Measurements from ENCODE around the gene ANKS3.

DNA sequence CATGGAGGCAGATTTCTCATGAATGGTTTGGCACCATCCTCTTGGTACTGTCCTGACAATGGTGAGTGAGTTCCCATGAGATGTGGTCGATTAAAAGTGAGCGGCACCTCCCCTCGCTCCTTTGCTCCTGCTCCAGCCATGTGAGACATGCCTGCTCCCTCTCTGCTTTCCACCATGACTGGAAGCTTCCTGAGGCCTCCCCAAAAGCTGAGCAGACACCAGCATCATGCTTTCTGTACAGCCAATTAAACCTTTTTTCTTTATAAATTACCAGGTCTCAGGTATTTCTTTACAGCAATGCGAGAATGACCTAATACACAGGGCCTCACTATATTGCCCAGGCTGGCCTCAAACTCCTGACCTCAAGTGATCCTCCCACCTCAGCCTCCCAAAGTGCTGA, 20.8 kb upstream of the ANKS3 start:
- no peak for TF ChIP-seq GABPA (IDR thresholded peaks at IDR 0.05; ENCODE audit: borderline replicate concordance, insufficient read depth, low read length)
- TF ChIP-seq, protein P1, sequence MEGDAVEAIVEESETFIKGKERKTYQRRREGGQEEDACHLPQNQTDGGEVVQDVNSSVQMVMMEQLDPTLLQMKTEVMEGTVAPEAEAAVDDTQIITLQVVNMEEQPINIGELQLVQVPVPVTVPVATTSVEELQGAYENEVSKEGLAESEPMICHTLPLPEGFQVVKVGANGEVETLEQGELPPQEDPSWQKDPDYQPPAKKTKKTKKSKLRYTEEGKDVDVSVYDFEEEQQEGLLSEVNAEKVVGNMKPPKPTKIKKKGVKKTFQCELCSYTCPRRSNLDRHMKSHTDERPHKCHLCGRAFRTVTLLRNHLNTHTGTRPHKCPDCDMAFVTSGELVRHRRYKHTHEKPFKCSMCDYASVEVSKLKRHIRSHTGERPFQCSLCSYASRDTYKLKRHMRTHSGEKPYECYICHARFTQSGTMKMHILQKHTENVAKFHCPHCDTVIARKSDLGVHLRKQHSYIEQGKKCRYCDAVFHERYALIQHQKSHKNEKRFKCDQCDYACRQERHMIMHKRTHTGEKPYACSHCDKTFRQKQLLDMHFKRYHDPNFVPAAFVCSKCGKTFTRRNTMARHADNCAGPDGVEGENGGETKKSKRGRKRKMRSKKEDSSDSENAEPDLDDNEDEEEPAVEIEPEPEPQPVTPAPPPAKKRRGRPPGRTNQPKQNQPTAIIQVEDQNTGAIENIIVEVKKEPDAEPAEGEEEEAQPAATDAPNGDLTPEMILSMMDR (IDR thresholded peaks at IDR 0.05; ENCODE audit: control extremely low read depth in 1 of 3, insufficient read depth in 1 of 3, low read depth in 1 of 3, low read length in 3 of 3): no peak

Data from H1 (cell line).